Central memory CD4-positive, alpha-beta T cell (primary cell): ENCODE data around the gene DUT.

Source experiments
- DNase-seq: peaks from one replicate; pipeline ENCODE4 v3.0.0; 2022

The DUT gene

GRCh38 chr15:48330105-48330785 is 984 bp upstream of the DUT start:
- DNase-seq: no peak

GRCh38 chr15:48331796-48332641 is 790 bp downstream of the DUT start:
- DNase-seq: peak; percentile 68

GRCh38 chr15:48332642-48333034 is 1.4 kb downstream of the DUT start:
- DNase-seq: no peak

- DNase-seq: no peak
These were observed 2.3 kb downstream of the DUT start for GRCh38 chr15:48333540-48333939.

- no peak for DNase-seq
These were observed 3.0 kb downstream of the DUT start for GRCh38 chr15:48334260-48334659.

GRCh38 chr15:48336940-48337339 is 5.7 kb downstream of the DUT start:
- DNase-seq: no peak

GRCh38 chr15:48337607-48338006 is 6.4 kb downstream of the DUT start:
- DNase-seq: no peak

- DNase-seq: no peak
These were observed 8.9 kb downstream of the DUT start for GRCh38 chr15:48340111-48340510.

GRCh38 chr15:48343865-48344264 is 12.6 kb downstream of the DUT start:
- no peak for DNase-seq

- no peak for DNase-seq
These were observed 14.3 kb downstream of the DUT start for GRCh38 chr15:48345516-48345915.

- DNase-seq: peak; percentile 47
These were observed 21.3 kb downstream of the DUT start for GRCh38 chr15:48352474-48353072.

- DNase-seq: no peak
These were observed 23.6 kb downstream of the DUT start for GRCh38 chr15:48354694-48355303.

- DNase-seq: no peak
These were observed 24.1 kb downstream of the DUT start for GRCh38 chr15:48355377-48355776.

- no peak for DNase-seq
These were observed 27.3 kb downstream of the DUT start for GRCh38 chr15:48358229-48359152.

GRCh38 chr15:48360841-48361240 is 29.6 kb downstream of the DUT start:
- DNase-seq: no peak

- no peak for DNase-seq
These were observed 30.5 kb downstream of the DUT start for GRCh38 chr15:48361685-48362084.

- DNase-seq: no peak
These were observed 32.2 kb downstream of the DUT start for GRCh38 chr15:48363474-48363873.

- no peak for DNase-seq
These were observed 34.3 kb downstream of the DUT start for GRCh38 chr15:48365575-48365974.

GRCh38 chr15:48366584-48367312 is 35.5 kb downstream of the DUT start:
- DNase-seq: no peak

GRCh38 chr15:48367483-48367882 is 36.3 kb downstream of the DUT start:
- no peak for DNase-seq

GRCh38 chr15:48370460-48370859 is 39.2 kb downstream of the DUT start:
- DNase-seq: no peak

- no peak for DNase-seq
These were observed 40.3 kb downstream of the DUT start for GRCh38 chr15:48371550-48371949.
